ENCODE results near the gene SORCS3. TPM values are rescaled to one million over a fixed set of nuclear protein-coding genes. Genes with fewer than 3 reads are reported as not detected.

The SORCS3 gene
- total RNA-seq, 1 experiment from 2014 or later = 0.04 TPM

- no peak overlapping the region for H3K18ac ChIP-seq (ENCODE audit: insufficient read length, low read depth, low read length)
- no peak overlapping the region for H2BK12ac ChIP-seq (ENCODE audit: insufficient read length, low read depth, low read length)
- peaks cover 9 to 14% of the 10 kb centered on the region in 2 experiments for H3K4me1 Mint-ChIP-seq
- no peak overlapping the region for H2BK15ac ChIP-seq (ENCODE audit: low read depth, low read length)
- H2BK20ac ChIP-seq (ENCODE audit: low read depth, low read length, poor library complexity, severe bottlenecking) = no peak overlapping the region
- no peak overlapping the region for H3K14ac ChIP-seq (ENCODE audit: insufficient read depth, low read length)
- H3K27me3 Mint-ChIP-seq (ENCODE audit: low read depth) = peaks cover 4% of the 10 kb centered on the region
- no peaks in the 10 kb centered on the region for H3K79me1 ChIP-seq (ENCODE audit: insufficient read depth, low read depth, low read length, poor library complexity, severe bottlenecking)
- H3K4ac ChIP-seq (ENCODE audit: low read depth, low read length) = no peak overlapping the region
- no peaks in the 10 kb centered on the region for H3K9me3 Mint-ChIP-seq
- no peak overlapping the region for H2BK5ac ChIP-seq (ENCODE audit: insufficient read length, low read length)
- no peak overlapping the region for H4K8ac ChIP-seq (replicated peaks; ENCODE audit: insufficient read length, low read depth, low read length)
- no peak overlapping the region for H2AK5ac ChIP-seq (ENCODE audit: insufficient read length, low read length)
- no CpG with 5 or more reads among the region's 3 CpGs for WGBS (ENCODE audit: extremely low coverage, insufficient read length, low lambda C conversion rate)
- H3K79me2 ChIP-seq (ENCODE audit: insufficient read depth, low read length) = no peaks in the 10 kb centered on the region
- no peak overlapping the region for H3K56ac ChIP-seq (ENCODE audit: insufficient read length, low read depth, low read length)
- no peaks in the 10 kb centered on the region for H3K36me3 Mint-ChIP-seq (ENCODE audit: insufficient read depth in 1 of 3, low read depth in 3 of 3)
- no peak overlapping the region for H3K23ac ChIP-seq (ENCODE audit: insufficient read length, low read depth, low read length)
- H3K27ac Mint-ChIP-seq = no peak overlapping the region
- no peaks in the 10 kb centered on the region for H3K9me3 ChIP-seq (ENCODE audit: control insufficient read depth, low read depth, low read length)
- H2BK120ac ChIP-seq (ENCODE audit: low read depth, low read length, poor library complexity, severe bottlenecking) = no peak overlapping the region
- H3K9ac ChIP-seq (ENCODE audit: extremely low read depth, insufficient read length, low read length) = no peak overlapping the region
- TF ChIP-seq CTCF (conservative IDR thresholded peaks at IDR 0.05) = no peak
- no peak overlapping the region for H4K5ac ChIP-seq (ENCODE audit: insufficient read length, low read depth, low read length)
- H4K91ac ChIP-seq (ENCODE audit: insufficient read length, low read depth, low read length) = no peak overlapping the region
- no peak overlapping the region for H3K4me2 ChIP-seq (ENCODE audit: insufficient read depth, insufficient read length, low read length)
- DNase-seq = no peak
- no peak overlapping the region for H3K4me3 Mint-ChIP-seq
- no peaks in the 10 kb centered on the region; the same call in 1 of the 2 replicates for H3K4me1 ChIP-seq (ENCODE audit: insufficient read depth, low read length)
- no peak overlapping the region for H2AFZ ChIP-seq (ENCODE audit: low read length)
- H4K20me1 ChIP-seq (ENCODE audit: control insufficient read depth, insufficient read depth, insufficient read length) = no peaks in the 10 kb centered on the region
- no peaks in the 10 kb centered on the region for H3K27me3 ChIP-seq (ENCODE audit: insufficient read depth, low read length)
- no peaks in the 10 kb centered on the region for H3K23me2 ChIP-seq (ENCODE audit: insufficient read length, low read depth, low read length, poor library complexity, severe bottlenecking)
- H3K27ac ChIP-seq (ENCODE audit: insufficient read length, low read depth, low read length) = no peak overlapping the region
- H3T11ph ChIP-seq (ENCODE audit: low read length) = no peak overlapping the region
Observed at GRCh38 chr10:104591441-104591840, 49.6 kb upstream of the SORCS3 start.

Measured in H9 (cell line).